Transverse colon (tissue), 4 donors: ENCODE measurements around the gene SH3RF3. TPM values are rescaled to one million over a fixed set of nuclear protein-coding genes. Genes with fewer than 3 reads are reported as not detected.
A peak's percentile ranks its signal among the peaks of the same experiment; 100 is the strongest.

Experiments used
- DNase-seq: peaks from one replicate; pipeline ENCODE4 v3.0.0-alpha.2; 2019
- H3K27ac ChIP-seq, 4 donors: fragments of 200-600 bp; sonication (generic); 2 replicates each; pipeline ENCODE4 v1.5.1; 2016 to 2018; ENCODE audit warnings: inconsistent platforms in 4 of 4
- H3K27me3 ChIP-seq: fragments of 200-600 bp; sonication (generic); 2 replicates; pipeline ENCODE4 v1.5.1; 2017; ENCODE audit warnings: inconsistent platforms
- H3K36me3 ChIP-seq, 4 donors: fragments of 200-600 bp; sonication (generic); 2 replicates each; pipeline ENCODE4 v1.5.1; 2017 to 2019; ENCODE audit warnings: inconsistent platforms in 4 of 4
- H3K4me1 ChIP-seq, 4 donors: fragments of 200-600 bp; sonication (generic); 2 replicates each; pipeline ENCODE4 v1.5.1; 2017 to 2020; ENCODE audit warnings: inconsistent platforms in 4 of 4
- H3K4me3 ChIP-seq, 4 donors: fragments of 200-600 bp; sonication (generic); 1 replicate in 1 of 4; 2 replicates in 3 of 4; pipeline versions ENCODE4 v1.5.1 to v1.6.1; 2017 to 2019; ENCODE audit warnings: inconsistent platforms in 4 of 4
- H3K9me3 ChIP-seq, 2 donors: fragments of 200-600 bp; sonication (generic); 2 replicates each; pipeline ENCODE4 v1.5.1; 2017 to 2019; ENCODE audit warnings: inconsistent platforms in 2 of 2
- EP300 ChIP-seq: sonication (generic); formaldehyde crosslinking; IDR thresholded peaks from one replicate; pipeline ENCODE4 v1.6.1; 2017; ENCODE audit warnings: antibody characterized with exemption, low read depth
- POLR2A ChIP-seq: fragments of 450-650 bp; IDR thresholded peaks from one replicate; pipeline ENCODE4 v1.6.1; 2016; ENCODE audit warnings: antibody characterized with exemption, mild to moderate bottlenecking, moderate library complexity
- POLR2AphosphoS5 ChIP-seq, 3 donors: sonication (generic); formaldehyde crosslinking; IDR thresholded peaks; one replicate each; pipeline ENCODE4 v1.6.1; 2016; ENCODE audit warnings: antibody characterized with exemption in 3 of 3
- WGBS, 2 donors: methylation state at CpG; one replicate each; pipeline ENCODE4 v1.1.5; 2018; ENCODE audit warnings: low coverage in 1 of 2; 5-methylcytosine and 5-hydroxymethylcytosine counted together
- in situ Hi-C, 4 donors: fragments of 200-750 bp; cut with MboI; loops; one replicate each; pipeline versions ENCODE4 v1.15.0 to v1.15.1; 2017; ENCODE audit warnings: low sequenced_read_pairs in 3 of 4, low pct_ligation_motif_present in 1 of 4, low pct_unique_long_range_greater_than_20kb in 1 of 4
- intact Hi-C: fragments of 100-400 bp; cut with DNase I; formaldehyde crosslinking; loops from one replicate; pipeline ENCODE4 v1.15.1; 2023; ENCODE audit warnings: low total_unique reads
- total RNA-seq, 4 donors: library from RNA; depleted of rRNA; stranded (reverse); fragments of >200 nt; gene quantifications; one replicate each; pipeline ENCODE4 v1.1.0, GENCODE V29; 2016
- TF ChIP-seq, protein P1 (sequence below), 5 experiments: fragments of 200-600 bp in 3 of 5; fragments of 450-650 bp in 2 of 5; sonication (generic) in 3 of 5; IDR thresholded peaks; 1 replicate in 2 of 5; 2 replicates in 3 of 5; pipeline ENCODE4 v1.5.1; 2016 to 2017; ENCODE audit warnings: antibody characterized with exemption in 5 of 5, inconsistent platforms in 3 of 5, mild to moderate bottlenecking in 2 of 5, moderate library complexity in 1 of 5

The SH3RF3 gene
- total RNA-seq, 4 donors from 2014 or later, result 1.9 to 8.8 (median 2.9) TPM

DNA sequence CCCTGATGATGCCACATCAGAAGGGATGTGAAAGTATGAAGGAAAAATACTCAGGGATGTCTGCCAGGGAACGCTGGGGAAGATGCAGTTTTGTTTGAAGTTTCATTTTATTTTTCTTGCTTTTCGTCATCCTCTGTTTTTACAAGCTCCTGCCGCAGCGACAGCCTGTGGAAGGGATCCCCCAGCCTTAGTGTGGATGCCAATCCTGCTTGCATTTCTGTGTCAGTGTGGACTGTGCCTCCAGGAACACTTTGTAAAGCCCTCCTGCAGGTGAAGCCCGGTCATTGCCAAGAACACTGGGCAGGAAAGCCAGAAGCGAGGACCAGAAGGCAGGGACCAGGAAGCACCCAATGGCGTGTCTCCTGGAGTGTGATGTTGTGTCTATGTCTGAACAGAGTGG lies 250.5 kb downstream of the SH3RF3 start:
- in situ Hi-C loops (no loop called here), intact Hi-C loops (no loop called here)
- 81% methylated on average over 7 of the region's 7 CpGs; no CpG with 5 or more reads in 1 of the 2 donors for WGBS, 2 donors
- H3K27me3 ChIP-seq, result no peaks in the 10 kb centered on the region
- no peaks in the 10 kb centered on the region for H3K36me3 ChIP-seq
- no peak overlapping the region for H3K27ac ChIP-seq
- DNase-seq, result no peak
- peaks cover 0 to 14% (median 2%) of the 10 kb centered on the region in 4 donors for H3K4me1 ChIP-seq
- TF ChIP-seq POLR2A (no peak), POLR2AphosphoS5 (IDR thresholded peaks at IDR 0.05) (no peak), EP300 (no peak)
- TF ChIP-seq, protein P1, sequence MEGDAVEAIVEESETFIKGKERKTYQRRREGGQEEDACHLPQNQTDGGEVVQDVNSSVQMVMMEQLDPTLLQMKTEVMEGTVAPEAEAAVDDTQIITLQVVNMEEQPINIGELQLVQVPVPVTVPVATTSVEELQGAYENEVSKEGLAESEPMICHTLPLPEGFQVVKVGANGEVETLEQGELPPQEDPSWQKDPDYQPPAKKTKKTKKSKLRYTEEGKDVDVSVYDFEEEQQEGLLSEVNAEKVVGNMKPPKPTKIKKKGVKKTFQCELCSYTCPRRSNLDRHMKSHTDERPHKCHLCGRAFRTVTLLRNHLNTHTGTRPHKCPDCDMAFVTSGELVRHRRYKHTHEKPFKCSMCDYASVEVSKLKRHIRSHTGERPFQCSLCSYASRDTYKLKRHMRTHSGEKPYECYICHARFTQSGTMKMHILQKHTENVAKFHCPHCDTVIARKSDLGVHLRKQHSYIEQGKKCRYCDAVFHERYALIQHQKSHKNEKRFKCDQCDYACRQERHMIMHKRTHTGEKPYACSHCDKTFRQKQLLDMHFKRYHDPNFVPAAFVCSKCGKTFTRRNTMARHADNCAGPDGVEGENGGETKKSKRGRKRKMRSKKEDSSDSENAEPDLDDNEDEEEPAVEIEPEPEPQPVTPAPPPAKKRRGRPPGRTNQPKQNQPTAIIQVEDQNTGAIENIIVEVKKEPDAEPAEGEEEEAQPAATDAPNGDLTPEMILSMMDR (IDR thresholded peaks at IDR 0.05), result no peak
- H3K9me3 ChIP-seq, result no peaks in the 10 kb centered on the region
- H3K4me3 ChIP-seq, result no peak overlapping the region

GRCh38 chr2:109380502-109381326 lies 251.7 kb downstream of the SH3RF3 start:
- peak; percentile 3 for DNase-seq
- no peak overlapping the region for H3K4me3 ChIP-seq
- intact Hi-C loops, result no loop called here
- in situ Hi-C loops, result no loop called here
- H3K27me3 ChIP-seq, result no peaks in the 10 kb centered on the region
- H3K9me3 ChIP-seq, result no peaks in the 10 kb centered on the region
- TF ChIP-seq POLR2A (no peak), EP300 (no peak), POLR2AphosphoS5 (IDR thresholded peaks at IDR 0.05) (no peak)
- TF ChIP-seq, protein P1 (IDR thresholded peaks at IDR 0.05), result no peak
- H3K4me1 ChIP-seq, result peaks cover 0 to 9% (median 2%) of the 10 kb centered on the region in 4 donors
- no peak overlapping the region for H3K27ac ChIP-seq
- 60 to 87% methylated on average over 2 to 12 of the region's 12 CpGs for WGBS, 2 donors
- no peaks in the 10 kb centered on the region for H3K36me3 ChIP-seq

DNA sequence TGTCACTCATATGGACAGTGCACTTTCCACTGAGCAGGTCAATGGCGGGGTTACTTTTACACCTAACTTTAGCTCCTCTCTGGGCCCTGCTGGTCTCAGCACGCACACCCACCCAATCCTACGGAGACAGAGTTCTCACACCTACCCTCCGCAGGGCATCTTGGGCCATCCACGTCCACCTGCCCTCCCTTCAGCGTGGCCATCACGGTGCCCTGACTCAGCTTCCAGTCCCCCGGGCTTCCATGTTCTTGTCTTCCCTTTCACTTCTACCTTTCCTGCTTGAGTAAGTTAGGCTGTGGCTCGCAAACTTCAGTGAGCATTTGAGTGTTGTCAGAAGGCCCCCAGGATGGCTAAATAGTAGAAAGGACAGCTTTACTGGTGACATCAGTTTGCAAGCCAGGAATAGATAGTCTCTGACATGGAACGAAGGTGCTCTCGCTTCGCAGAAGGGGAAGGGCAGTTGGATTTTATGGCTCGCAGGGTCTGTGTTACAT lies 252.4 kb downstream of the SH3RF3 start:
- intact Hi-C loops (no loop called here), in situ Hi-C loops (no loop called here)
- TF ChIP-seq, protein P1 (IDR thresholded peaks at IDR 0.05), result no peak
- TF ChIP-seq EP300 (no peak), POLR2AphosphoS5 (IDR thresholded peaks at IDR 0.05) (no peak), POLR2A (no peak)
- 87% methylated on average over 7 to 13 of the region's 13 CpGs for WGBS, 2 donors
- peaks cover 0 to 4% (median 2%) of the 10 kb centered on the region in 4 donors for H3K4me1 ChIP-seq
- no peaks in the 10 kb centered on the region for H3K27me3 ChIP-seq
- H3K9me3 ChIP-seq, result no peaks in the 10 kb centered on the region
- DNase-seq, result no peak
- H3K36me3 ChIP-seq, result no peaks in the 10 kb centered on the region
- no peak overlapping the region for H3K4me3 ChIP-seq
- no peak overlapping the region for H3K27ac ChIP-seq

DNA sequence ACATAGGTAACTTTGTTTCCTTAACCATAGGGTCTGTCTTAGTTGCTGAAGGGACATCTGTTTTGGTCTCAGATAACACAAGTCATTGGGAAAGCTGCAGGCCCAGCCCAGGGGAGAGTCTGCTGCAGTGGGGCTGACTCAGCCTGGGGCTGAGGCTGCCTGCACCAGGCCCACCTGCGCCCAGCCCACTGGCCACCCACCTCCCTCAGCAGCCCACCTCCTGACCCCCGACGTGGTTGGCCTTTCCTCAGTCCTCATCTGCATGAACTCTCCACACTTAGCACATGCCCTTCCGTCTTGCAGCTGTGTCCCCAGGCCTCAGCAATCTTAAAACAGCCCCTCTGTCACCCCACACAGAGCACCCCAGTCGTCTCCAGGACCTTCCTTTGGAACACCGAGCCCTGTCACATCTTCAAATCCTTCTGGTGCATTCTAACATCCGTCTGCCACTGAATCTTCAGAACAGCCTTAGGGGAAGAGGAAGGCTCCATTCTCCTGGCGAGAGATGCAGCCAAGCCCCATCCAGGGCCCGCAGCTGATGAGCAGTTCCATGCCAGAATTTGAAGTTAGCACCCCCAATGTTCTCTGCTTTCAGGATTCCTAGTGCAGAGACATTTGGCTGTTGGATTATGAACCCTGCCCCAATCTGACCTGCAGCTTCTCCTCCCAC lies 253.4 kb downstream of the SH3RF3 start:
- Histone ChIP-seq H3K36me3 (no peaks in the 10 kb centered on the region), H3K27me3 (no peaks in the 10 kb centered on the region), H3K27ac (no peak overlapping the region), H3K4me1 (peaks cover 0 to 4% (median 2%) of the 10 kb centered on the region in 4 donors), H3K9me3 (no peaks in the 10 kb centered on the region), H3K4me3 (no peak overlapping the region)
- TF ChIP-seq POLR2AphosphoS5 (IDR thresholded peaks at IDR 0.05) (no peak), EP300 (no peak), POLR2A (no peak)
- TF ChIP-seq, protein P1 (IDR thresholded peaks at IDR 0.05), result no peak
- DNase-seq, result no peak
- 83% methylated on average over 9 of the region's 9 CpGs; no CpG with 5 or more reads in 1 of the 2 donors for WGBS, 2 donors
- intact Hi-C loops, result no loop called here
- in situ Hi-C loops, result no loop called here
